Keratinocyte (primary cell): ENCODE results near the gene PCK1.

Source experiments
- EZH2 ChIP-seq: IDR thresholded peaks from one replicate; pipeline ENCODE4 v1.6.1; 2012; ENCODE audit warnings: inconsistent platforms, mild to moderate bottlenecking, low read length, moderate library complexity
- TF ChIP-seq, protein P1 (sequence below), 3 experiments: IDR thresholded peaks in 1 of 3; conservative IDR thresholded peaks in 1 of 3; optimal IDR thresholded peaks in 1 of 3; 2 replicates in 2 of 3; 3 replicates in 1 of 3; pipeline versions ENCODE3 to v1.5.1; 2011; ENCODE audit warnings: low read length in 3 of 3, mild to moderate bottlenecking in 3 of 3, moderate library complexity in 2 of 3, control low read depth in 1 of 3, inconsistent platforms in 1 of 3; ENCODE audit not compliant: insufficient read depth in 2 of 3; ENCODE audit errors: extremely low read depth in 1 of 3

DNA sequence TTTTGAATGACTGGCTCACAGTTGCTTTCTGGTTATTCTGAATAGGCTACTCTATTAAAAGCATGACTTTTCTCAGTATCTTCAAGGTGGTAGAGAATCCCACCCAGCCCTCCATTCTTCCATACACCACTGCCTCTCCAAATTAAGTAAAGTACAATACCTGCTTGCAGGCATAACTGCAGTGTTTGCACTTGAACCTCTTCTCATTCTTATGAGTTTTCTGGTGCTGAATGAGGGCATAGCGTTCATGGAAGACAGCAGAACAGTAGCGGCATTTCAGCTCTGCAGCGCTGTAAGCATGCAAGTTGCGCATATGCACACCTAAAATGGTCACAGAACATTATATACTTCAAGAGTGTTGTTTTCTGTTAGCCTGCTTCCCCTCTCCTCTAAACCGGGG, 48.5 kb upstream of the PCK1 start:
- TF ChIP-seq, protein P1, sequence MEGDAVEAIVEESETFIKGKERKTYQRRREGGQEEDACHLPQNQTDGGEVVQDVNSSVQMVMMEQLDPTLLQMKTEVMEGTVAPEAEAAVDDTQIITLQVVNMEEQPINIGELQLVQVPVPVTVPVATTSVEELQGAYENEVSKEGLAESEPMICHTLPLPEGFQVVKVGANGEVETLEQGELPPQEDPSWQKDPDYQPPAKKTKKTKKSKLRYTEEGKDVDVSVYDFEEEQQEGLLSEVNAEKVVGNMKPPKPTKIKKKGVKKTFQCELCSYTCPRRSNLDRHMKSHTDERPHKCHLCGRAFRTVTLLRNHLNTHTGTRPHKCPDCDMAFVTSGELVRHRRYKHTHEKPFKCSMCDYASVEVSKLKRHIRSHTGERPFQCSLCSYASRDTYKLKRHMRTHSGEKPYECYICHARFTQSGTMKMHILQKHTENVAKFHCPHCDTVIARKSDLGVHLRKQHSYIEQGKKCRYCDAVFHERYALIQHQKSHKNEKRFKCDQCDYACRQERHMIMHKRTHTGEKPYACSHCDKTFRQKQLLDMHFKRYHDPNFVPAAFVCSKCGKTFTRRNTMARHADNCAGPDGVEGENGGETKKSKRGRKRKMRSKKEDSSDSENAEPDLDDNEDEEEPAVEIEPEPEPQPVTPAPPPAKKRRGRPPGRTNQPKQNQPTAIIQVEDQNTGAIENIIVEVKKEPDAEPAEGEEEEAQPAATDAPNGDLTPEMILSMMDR (optimal IDR thresholded peaks at IDR 0.05 in 1 of 3, IDR thresholded peaks at IDR 0.05 in 1 of 3, conservative IDR thresholded peaks at IDR 0.05 in 1 of 3; ENCODE audit: extremely low read depth in 1 of 3, insufficient read depth in 2 of 3, low read length in 3 of 3) = no peak
- no peak for TF ChIP-seq EZH2
